GM18909 (cell line): ENCODE data around the gene HJURP.

ENCODE experiments used
- ATAC-seq: cut with Tn5 transposase; IDR thresholded peaks from one replicate; pipeline ENCODE4 v1.9.1; 2021; ENCODE audit warnings: mild to moderate bottlenecking; ENCODE audit not compliant: unreplicated experiment, poor library complexity

HJURP gene

DNA sequence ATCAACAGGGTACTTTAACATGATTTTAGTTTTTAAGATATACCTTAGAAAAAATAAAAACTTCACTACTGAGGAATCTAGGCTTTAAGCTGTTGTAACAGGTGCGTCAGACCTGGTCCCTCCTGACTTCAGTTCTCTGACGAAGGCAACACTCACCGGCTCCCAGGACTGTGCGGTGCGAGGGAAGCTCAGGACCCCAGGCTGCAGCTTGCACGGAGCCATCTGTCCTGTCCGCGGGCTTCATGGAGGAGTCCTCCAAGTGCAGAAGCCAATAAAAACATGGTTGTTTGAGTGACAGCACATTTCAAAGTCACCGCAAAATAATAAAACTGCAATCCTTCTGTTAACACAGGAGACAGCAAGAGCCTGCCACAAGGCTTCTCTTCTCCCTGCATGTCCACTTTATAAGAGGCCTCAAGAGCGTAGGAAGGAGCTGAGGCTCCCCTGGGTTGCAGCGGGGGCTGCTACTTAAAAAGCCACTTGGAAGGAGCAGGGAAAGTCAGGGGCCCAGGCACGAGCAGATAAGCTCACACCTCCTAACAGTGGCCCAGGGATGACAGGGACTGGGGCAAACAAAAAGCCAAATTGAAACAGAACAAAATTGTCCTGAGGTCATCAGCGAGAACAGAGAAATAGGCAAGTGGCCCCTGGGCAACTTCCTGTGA lies 4.6 kb downstream of the HJURP start:
- no peak for ATAC-seq

- ATAC-seq: no peak
Measured at GRCh38 chr2:233848276-233848675, 6.1 kb downstream of the HJURP start.

GRCh38 chr2:233847248-233847898 lies 7.0 kb downstream of the HJURP start:
- ATAC-seq: no peak

GRCh38 chr2:233846387-233847247 lies 7.7 kb downstream of the HJURP start:
- ATAC-seq: no peak

- ATAC-seq: no peak
Measured at GRCh38 chr2:233845301-233846060, 8.9 kb downstream of the HJURP start.

- ATAC-seq: no peak
Measured at GRCh38 chr2:233844836-233845235, 9.5 kb downstream of the HJURP start.

- ATAC-seq: no peak
Measured at GRCh38 chr2:233844064-233844807, 10.1 kb downstream of the HJURP start.

DNA sequence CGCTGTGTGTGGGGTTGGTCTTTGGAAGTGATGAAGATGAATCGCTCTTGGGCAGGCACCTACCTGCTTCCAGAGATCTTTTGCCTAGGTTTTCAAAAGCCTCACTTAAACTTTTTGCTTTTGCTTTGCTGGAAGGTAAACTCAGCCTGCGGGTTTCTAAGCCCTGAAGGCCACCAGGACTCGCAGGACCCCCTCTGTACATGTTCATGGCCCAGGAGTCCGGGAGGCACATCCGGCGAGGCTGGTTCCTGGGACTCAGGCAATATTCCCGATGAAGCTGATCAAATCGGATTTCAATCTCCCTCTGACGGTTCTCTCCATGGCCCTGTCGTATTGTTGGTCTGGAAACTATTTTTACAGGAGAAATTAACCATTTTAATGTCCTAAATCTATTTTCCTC lies 13.2 kb downstream of the HJURP start:
- ATAC-seq: no peak

GRCh38 chr2:233840520-233840919 lies 13.8 kb downstream of the HJURP start:
- no peak for ATAC-seq

DNA sequence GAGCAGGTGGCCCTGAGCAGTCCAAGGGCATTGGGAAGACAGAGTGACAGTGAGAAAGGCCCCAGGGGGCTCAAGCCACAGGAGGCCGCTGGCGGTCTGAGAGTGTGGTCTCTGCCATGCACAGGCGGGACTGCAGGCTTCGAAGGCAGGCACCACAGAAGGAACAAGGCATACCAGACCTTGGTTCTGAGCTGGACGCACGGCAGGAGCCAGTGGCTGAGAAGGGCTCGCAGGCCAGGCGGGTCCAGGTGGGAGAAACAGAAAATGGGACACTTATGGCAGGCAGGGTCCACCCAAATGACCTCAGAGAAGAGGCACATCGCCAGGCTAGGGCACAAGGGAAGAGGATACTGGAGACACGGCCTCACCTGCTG lies 14.9 kb downstream of the HJURP start:
- no peak for ATAC-seq

- no peak for ATAC-seq
Measured at GRCh38 chr2:233838726-233839446, 15.4 kb downstream of the HJURP start.

GRCh38 chr2:233838251-233838650 lies 16.1 kb downstream of the HJURP start:
- ATAC-seq: no peak

DNA sequence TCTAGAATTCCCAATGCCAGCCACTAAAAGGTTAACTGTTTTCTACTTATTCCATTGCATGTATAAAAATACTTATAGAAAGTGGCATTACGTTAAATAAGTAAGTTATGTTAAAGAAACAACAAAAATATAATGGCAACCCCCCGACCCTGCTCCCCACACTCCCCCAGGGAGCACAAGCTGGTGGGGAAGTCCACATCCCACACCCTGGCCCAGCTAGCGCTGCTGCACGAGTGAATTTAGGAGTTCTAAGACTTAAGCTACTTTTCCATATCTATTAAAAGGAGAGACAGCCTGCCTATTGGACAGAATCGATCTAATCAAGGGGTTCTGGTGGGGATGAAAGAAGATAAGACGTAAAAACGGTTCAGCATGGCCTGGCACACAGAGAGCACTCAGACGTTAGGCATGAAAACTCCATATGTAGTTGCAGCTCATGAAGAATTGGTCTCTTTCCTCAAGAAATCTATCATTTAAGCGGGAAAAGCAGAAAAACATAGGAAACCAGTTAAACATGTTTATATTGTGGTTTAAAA lies 16.6 kb downstream of the HJURP start:
- ATAC-seq: no peak

DNA sequence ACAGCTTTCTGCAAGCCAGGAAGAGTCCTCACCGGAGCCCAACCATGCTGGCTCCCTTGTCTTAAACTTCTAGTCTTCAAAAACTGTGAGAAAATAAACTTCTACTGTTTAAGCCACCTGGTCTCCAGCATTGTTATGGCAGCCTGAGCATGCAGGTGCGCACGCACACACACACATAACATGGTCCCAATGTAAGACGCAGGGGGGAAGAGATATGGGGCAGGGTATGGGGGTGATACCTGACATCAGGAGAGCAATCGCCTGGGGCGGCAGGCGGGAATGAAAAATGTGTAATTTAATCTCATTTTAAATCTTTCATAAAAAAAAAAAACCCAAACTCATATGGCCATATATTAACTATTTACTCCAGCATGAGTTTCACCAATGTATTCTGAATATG lies 18.0 kb downstream of the HJURP start:
- ATAC-seq: no peak

DNA sequence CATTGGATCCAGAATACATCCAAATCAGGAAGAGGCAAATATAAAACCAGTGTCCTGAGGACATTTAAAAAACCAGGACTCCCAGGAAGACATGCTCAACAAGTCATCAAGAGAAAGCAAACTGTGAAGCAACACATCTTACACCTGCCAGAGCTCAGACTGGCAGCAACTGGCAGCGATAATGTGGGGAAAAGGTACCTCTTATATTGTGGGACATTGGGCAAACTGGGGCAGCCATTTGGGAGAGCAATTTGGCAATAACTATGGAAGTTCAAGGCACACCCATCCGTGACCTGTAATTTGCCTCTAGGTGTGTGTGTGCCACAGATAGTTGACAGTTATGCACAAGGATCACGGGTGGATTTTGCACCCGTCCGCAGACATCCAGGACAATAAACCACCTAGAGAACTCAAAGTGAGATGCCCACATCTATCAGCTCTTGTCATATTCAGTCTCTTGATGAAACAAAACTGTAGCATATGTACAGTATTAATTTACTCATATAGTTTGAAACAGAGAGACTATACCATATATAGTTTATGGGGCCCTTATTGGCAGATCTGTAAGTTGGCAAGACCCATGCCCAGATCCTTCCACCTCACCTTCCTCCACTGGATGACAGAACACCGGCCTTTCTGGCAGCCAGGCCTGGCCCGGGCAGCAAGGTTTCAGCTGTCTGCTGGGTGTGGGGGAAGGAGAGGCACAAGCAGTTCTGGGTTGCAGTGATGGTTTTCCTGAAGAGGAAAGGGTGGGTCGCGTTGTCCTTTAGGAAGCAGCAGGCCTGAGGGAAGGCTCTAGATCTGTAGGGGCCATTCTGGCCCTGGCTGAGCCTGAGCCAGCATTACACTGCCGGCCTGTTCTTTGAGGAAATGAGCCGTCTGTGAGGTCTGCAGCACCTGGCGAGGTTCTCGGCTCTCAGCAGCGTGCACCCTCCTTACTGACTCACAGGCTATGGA lies 18.8 kb downstream of the HJURP start:
- no peak for ATAC-seq

DNA sequence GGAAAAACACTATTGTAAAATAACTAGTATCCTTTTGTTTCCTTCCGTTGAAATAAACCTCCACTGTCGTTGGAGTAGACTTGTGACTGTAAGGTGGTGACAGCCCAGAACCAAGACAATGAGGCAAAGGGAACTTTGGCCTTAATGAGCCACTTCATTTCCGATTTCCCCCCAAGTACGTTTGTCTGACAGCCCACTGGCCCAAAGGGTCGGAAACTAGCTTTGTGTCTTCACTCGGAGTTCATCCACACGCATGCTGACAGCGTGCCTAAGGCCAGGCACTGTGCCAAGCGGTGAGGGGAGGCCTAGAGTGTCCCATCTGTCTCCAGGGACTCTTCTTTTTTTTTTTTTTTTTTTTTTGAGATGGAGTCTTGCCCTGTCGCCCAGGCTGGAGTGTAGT lies 21.0 kb downstream of the HJURP start:
- ATAC-seq: no peak

DNA sequence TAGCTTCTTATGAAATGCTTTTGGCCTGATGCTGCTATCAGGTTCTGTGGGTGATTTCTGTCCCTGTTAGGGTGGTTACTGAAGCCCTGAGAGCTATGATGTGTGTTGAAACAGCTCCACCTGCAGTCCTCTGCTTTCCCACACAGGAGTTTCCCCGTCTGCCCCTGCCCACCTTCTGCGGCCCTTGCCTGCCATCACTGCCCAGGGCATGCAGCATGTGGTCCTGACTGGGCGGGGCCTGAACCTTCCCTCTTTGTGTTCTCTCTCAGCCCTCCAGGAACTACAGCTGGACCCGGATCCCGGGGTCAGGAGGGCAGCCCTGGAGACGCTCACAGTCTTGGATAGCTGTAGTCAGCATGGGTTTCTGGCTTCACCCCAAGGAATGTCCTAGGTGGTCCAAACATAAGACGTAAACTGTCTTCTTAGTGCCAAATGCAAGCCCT lies 21.4 kb downstream of the HJURP start:
- no peak for ATAC-seq

DNA sequence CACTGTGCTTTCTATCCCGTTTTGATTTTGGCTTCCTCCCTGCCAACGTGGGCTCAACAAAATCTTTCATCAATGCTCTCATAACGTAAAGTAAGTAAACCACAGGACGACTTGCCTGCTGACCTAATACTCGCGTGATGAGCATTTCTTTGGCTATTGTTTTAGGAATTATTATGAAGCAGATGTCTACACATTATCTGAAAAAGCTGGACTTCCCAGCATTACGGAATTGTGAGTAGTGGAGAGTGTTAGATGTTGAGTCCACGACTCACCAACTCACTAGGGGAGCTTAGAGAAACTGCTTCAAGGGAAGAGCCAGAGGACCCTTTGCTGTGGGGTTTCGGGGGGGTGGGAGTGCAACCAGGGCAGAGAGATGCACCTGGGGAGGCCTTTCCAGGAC lies 21.9 kb downstream of the HJURP start:
- ATAC-seq: no peak
